Fibroblast of skin of back (primary cell): ENCODE measurements around the gene KNDC1.

Experiments used
- DNase-seq: peaks from one replicate; pipeline ENCODE4 v3.0.0-alpha.2; 2013

KNDC1 gene

DNA sequence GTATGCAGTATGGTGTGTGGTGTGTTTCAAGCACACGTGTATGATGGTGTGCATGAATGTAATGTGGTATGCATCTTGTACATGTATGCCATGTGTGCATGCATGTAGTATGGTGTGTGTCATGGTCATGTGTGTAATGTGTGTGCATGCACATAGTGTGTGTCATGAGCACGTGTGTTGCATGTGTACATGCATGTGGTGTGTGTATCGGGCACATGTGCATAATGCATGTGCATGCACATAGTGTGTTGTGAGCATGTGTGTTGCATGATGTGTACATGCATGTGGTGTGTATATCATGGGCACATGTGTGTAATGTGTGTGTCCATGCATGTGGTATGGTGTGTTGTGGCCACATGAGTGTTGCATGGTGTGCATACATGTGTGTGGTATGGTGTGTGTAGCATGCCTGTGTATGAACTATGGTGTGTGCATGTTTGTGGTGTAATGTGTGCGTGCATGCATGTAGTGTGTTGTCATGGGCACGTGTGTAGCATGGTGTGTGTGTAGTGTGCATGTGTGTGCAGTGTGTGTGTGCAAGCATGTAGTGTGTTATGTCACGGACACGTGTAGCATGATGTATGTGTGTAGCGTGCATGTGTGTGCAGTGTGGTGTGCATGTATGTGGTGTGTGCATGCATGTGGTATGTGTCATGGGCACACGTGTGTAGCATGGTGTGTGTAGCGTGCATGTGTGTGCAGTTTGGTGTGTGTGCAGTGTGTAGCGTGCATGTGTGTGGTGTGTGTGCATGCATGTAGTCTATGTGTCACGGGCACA, 17.6 kb downstream of the KNDC1 start:
- DNase-seq: no peak

DNA sequence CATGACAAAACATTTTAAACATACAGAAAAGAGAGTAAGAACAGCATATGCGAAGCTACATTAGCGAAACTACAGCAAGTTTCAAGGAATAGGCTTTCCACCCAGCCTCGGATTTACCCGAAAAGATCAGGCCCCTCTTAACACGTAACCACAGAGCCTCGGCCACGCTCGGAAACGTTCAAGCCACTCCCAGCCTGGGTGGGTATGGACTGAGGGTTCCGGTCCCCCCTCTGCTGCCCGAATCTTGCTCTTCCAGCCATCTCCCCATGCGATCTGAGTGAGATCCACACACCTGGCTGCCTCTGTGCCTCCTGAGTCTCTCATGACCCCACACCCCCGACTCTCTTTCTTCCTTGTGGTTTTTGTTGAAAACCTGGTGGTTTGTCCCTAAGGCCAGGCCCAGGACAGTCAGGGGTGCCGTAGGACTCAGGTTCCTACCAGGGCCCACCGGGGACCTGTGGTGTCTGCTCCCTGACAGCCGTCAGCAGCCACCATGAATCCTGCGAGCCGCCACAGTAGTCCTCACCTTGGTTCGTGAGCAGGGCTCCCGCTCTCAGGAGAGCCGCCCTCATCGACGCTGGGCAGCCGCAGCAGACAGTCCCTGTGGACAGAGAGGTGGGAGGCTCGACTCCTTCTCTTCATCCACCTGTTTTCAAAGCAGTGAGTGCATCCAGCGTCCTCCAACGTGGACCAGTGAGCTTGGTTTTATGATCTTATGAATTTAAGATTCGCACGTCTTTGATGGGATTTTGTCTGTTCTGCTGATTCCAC, 18.5 kb downstream of the KNDC1 start:
- DNase-seq: no peak

DNA sequence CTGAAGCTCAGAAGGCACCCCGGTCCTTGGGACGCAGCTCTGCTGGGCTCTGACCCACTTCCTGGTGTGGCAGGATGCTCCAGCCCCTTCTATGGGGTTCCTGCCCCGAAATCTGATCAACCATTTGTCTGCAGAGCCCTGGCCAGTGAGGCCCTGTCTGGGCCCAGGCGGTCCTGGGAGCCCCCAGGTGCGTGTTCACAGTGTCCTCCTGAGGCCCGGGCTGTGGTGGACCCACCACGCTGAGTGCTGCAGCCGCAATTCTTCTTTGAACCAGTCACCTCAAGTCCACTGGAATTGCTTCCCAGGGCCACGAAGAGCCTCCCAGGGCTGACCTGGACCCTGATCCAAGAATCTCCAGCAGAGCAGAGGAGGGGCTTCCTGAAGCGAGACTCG, 19.1 kb downstream of the KNDC1 start:
- DNase-seq: no peak

DNA sequence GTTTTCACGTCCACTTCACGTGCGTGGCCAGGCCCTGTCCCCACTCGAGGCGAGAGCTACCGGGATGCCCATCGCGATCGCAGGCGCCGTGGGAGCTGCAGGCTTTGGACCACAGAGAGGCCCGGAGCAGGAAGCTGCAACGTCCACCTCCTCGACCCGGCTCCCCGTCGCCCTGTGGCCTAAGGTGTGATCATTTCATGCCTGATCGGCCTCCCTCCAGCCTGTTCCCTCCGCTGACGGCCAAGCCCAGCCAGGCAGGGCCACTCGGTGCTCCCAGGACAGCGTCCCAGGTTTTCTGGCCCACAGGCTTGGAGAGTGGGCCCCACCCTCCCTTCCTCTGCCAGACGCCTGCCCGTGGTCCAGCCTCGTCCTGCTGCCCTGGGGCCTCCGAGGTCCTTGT, 19.6 kb downstream of the KNDC1 start:
- no peak for DNase-seq

DNA sequence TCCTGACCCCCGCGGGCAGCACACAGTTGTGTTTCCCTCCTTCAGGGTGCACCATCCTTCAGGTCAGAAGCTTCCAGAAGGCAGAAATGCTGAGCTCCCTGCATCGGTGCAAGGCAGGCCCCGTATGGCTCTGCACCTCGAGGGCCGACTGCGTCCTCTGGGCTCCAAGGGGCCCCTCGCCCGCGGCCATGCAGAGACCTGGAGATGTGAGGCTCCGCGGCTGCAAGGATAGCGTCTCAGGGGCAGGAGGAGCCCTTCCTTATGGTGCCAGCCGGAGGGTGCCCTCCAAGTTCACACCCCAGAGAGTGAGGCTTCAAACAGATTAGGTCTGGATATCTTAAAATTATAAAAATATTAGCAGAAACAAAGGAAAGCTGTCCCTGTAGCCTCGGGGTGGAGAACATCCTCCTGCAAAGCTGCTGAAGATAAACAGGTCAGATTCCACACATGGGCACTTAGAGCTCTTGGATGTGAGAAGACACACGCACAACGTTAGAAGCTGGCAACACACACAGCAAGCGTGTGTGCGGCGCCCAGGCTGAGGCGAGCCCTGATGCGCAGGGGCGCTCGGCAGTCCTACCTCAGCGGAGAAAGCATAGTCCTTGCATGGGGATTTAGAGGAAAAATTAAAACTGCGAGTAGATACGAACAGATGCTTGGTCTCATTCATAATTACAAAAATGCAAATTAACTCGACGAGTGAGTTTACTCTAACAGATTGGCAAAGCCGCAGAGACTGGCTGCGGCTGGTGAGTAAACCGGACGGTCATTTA, 20.4 kb downstream of the KNDC1 start:
- no peak for DNase-seq

DNA sequence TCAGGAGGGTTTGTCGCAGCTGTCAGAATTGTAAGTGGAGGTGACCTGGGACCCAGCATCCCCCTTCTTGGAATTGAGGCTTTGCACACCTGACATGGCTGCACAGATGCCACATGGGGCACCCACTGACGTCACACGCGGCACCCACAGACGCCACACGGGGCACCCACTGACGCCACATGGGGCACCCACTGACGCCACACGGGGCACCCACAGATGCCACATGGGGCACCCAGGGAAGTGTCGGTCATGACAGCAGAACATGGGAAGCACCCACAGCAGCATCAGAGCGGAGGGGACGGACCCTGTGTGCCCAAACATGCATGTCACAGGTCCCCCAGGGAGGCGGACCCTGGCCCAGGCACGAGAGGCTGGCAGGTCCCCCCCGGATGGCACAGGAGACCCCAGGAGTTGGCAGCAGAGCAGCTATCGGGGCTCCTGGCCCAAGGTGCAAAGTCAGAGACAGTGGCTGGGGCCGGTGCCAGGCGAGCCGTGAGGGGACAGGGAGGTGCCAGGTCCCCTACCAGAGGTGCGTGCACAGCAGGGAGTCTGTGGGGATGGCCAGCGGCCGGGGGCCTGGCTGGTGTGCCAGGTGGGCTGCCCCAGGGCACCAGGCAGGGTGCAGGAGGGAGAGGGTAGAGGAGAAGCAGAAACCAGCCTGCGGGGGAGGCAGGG, 21.1 kb downstream of the KNDC1 start:
- DNase-seq: no peak

DNA sequence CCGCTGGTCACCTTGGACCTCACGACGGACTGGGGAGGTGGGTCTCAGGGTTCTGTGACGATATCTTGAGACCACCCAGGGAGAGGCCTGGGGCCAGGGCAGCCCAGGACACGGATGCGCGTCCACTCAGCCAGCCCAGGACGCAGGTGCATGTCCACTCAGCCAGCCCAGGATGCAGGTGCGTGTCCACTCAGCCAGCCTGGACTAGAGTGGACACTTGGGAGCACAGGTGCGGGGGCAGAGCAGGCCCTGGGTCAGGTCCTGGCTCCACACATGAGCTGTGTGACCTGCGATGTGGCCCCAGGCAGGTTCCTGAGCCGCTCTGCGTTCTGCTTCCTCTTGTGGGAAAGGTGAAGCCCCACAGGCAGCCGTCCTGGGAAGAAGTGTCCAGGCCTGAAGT, 22.2 kb downstream of the KNDC1 start:
- DNase-seq: no peak

DNA sequence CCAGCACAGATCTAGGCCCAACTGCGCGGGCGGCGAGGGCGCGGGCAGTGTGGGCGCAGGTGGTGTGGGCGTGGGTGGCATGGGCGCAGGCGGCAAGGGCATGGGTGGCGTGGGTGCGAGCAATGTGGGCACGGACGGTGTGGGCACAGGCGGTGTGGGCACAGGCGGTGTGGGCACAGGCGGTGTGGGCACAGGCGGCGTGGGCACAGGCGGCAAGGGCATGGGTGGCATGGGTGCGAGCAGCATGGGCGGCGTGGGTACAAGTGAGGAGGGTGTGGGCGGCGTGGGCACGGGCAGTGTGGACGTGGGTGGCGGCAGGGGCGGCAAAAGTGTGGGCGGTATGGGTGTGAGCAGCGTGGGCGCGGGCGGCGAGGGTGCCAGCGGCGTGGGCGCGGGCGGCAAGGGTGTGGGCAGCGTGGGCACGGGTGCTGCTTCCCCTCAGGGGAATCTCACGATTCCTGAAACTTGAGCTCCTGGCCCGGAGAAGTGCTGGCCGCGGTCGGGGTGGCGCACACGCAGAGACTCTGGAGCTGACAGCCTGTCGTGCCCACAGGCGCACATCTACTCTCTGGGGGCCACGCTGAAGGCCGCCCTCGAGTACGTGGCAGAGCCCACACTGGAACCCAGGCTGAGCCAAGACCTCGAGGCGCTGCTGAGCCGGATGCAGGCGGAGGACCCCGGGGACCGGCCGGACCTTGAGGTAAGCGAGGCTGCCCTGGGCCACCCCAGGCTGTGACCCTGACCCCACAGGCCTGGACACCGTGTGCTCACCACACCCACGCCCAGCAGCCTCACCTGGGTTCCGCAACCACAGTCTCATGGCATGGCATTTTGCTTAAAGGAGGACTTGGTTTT, 23.0 kb downstream of the KNDC1 start:
- DNase-seq: no peak

DNA sequence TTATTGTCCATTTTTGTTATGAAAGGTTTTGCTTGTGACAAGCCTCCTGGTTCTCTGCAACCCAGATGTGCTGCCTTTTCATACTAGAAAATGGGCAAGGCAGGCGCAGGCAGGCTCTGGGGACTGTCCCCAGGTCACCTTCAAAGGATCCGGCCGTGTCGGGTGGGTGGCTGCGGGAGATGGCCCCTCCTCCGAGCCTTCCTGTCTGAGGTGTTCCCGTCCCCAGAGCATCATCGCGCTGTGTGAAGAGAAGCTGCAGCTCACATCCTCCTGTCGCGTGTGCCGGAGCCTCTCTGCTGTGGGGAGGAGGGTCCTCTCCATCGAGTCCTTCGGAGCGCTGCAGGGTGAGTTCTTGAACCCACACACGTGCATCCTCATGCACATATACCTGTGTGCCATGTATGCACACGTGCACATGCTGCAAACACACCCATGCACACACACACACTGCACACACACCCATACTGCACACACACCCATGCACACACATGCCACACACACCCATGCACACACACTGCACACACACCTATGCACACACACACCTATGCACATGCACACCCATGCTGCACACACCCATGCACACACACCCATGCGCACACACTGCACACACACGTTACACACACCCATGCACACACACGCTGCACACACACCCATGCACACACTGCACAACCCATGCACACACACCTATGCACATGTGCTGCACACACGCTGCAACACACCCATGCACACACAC, 23.8 kb downstream of the KNDC1 start:
- DNase-seq: no peak

DNA sequence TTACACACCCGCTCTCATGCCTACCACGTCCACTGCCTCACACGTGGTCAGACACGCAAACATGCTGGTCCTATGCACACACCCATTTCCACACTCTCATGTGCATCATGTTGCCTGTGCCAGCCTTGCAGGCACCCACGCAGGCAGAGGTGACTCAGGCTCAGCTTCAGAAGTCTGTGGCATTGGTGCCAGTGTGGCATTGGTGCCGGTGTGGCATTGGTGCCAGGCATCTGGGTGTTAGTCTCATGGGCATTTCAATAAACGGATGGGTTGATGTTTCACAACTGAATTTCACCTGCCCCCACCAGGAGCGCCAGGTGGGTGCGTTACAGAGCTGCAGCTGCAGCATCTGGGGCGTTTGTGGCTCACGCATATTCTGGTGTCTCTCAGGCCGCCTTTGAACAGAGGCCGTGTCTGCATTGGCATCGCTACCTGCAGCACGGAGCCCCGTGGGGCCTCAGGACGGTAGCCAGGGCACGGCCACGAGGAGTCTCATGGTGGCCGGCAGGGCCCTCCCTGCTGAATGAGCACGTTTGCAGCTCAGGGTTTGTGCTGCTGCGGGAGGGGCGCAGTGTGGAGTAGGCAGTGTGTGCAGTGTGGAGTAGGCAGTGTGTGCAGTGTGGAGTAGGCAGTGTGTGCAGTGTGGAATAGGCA, 24.7 kb downstream of the KNDC1 start:
- DNase-seq: no peak

DNA sequence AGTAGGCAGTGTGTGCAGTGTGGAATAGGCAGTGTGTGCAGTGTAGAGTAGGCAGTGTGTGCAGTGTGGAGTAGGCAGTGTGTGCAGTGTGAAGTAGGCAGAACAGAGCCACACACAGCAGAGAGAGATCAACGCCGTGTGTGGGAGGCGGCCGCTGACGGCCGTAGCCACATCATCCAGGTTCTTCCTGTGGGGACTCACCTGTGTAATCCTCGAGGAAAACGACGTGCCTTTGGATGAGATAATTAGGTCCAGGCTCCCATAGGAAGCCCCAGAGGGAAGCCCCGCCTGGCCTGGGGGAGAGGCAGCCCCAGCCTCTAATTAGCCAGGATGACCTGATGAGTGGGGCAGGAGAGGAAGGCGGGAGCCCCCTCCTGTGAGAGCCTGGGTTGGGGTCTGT, 25.4 kb downstream of the KNDC1 start:
- no peak for DNase-seq

DNA sequence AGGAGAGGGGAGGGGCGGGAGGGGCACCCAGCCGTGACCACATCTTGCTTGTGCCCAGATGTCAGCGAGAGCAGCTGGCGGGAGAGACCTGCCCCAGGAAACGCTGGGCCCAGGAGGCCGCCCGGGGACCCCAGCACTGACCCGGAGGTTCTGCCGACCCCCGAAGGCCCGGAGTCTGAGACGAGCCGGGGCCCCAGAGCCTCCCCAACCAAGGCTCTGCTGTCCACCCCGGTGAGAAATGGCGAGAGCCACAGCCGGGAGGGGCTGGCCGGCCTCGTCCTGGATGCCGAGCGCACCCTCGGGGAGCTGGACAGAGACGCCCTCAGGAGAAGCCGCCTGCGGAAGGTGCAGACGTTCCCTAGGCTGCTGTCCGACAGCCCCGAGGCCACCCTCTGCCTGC, 25.9 kb downstream of the KNDC1 start:
- no peak for DNase-seq

DNA sequence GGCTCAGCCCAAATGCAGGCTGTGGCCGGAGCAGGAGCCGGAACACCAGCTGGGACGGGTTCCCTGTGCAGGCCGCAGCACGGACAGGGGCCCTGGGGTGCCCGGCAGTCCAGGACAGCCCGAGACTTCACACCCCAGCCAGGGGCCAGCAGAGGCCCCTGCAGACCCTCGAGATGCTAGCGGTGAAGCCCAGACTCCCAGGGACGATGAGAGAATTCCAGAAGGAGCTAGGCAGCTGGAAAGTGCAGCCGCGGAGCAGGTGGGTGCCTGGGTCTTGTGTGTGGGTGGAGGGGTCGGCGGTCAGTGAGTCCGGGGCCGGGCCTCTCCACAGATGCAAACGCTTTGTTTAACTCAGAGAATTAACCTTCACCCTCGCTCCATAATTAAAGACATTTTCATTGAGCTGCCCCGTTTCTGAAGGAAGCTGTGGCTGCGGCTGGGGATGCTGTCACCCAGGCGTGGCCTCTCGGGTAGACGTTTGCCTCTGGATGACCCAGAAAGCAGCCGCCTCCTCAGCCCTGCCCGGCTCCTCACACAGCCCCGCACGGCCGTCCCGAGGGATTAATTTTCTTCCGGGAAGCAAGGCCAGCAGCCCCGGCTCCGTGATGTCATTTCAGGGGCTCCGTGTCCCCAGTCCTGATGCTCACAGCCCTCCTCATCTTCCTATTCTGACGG, 26.5 kb downstream of the KNDC1 start:
- DNase-seq: no peak

DNA sequence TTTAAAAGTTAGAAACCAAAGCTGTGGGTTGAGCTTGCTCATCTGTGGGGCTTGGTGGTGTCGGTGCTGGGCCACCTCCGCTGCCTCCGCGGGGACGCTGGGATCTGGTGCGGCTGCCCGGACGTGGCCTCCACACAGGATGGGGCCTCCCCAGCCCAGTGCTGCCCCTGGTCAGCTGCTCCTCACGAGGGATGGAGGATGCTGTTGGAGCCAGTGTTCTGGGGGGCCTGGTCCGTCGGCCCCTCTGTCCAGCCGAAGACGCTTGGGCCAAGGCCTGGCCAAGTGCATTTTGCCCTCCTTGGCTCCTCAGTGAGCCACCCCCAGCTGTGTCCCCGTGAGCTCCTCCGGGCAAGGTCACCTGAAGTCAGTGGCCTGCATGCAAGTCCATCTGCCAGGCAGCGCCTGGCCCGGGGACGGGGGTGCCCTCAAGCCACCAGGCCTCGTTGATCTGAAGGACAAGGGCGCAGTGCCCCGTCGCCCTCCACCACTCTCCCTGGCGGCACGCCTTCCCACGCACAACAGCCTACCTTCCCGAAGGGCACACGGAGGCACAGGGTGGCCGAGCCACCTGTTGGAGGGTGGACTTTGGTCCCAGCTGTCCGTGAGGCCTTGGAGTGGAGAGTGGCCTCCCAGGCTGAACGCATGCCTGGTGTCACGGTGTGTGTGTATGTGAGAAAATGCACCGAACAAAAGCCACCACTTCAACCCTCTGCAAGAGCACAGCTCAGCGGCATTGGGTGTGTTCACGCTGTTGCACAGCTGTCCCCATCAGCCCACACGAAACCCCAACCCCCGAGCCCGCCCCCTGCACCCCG, 27.3 kb downstream of the KNDC1 start:
- no peak for DNase-seq

DNA sequence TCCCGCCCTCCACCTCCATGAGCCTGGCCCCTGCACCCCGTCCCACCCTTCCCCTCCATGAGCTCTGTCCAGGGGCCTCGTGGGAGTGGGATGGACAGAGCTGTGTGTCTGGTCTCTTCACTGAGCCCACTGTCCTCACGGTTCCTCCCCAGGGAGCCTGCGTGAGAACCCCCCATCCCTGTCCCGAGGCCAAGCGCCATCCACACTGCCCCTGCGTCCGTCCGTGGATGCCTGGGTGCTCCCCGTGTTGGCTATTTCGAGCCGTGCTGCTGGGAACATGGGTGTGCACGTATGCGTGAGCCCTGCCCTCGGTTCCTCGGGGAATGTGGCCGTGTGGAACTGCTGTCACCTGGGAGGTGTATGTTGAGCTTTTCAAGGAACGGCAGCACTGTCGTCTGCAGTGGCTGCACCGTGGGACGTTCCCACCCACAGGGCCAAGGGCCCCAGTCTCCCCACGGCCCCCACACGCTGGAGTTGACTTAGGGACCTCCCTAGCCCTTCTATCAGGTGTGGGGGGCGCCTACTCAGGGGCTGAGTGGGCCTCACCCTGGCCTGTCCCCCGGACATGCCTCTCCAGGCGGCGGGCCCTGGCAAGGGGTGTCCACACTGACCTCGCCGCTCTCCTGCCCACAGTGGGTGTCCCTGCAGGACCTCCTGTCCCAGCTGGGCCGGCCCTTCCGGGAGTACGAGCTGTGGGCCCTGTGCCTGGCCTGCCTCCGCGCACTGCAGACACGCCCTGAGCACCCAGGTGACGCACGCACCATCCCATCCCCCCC, 28.1 kb downstream of the KNDC1 start:
- DNase-seq: no peak

DNA sequence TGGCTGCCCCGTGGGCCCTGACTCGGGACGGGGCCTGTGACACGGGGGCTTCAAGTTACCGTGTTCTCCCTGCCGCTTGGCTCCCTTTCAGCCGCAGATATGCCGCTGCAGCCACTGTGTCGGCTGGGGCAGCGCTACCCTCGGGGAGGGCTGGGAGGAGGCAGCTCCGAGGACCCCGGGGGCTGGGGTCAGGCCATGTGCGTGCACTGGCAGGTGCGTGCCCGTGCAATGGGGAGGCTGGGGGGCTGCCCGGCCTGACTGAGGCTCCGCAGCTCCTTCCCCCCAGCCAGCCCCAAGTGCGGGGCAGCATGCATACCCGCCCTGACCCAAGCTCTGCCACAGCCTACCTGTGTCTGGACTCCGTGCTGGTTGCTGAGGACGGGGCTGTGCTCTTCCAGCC, 29.2 kb downstream of the KNDC1 start:
- no peak for DNase-seq

DNA sequence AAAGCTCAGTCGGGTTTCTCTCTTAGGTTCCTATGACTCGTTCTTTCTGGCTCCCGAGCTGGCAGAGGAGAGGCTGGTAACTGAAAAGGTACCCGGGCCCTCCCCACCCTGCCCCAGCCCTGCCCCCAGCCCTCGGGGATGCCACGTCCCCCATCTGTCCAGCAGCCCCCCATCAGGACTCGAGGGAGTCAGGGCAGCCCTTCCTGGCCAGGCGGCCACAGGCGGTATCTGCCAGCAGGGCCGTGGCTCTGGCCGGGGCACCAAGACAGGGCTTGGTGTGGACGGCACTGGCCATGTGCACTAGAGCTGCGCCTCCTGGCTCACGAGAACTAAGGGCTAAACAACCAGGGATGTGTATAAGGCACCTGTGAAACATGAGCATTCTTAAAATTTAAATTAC, 29.7 kb downstream of the KNDC1 start:
- DNase-seq: no peak

DNA sequence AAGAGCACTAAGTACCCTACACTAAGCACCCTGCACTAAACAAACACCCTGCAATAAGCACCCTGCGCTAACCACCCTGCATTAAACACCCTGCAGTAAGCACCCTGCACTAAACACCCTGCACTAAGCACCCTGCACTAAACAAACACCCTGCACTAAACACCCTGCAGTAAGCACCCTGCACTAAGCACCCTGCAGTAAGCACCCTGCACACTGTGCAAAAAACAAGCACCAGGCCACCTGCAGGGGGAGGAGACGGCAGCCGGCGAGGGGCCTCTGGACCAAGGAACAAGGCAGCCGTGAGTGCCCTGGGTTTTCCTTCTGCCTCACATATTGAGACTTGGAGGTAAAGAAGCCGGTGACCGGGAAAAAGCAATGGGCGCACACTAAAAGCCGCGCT, 30.2 kb downstream of the KNDC1 start:
- DNase-seq: no peak
